CD4-positive, CD25-positive, alpha-beta regulatory T cell (primary cell): ENCODE data around the gene ACTL6A. TPM values are rescaled to one million over a fixed set of nuclear protein-coding genes. Genes with fewer than 3 reads are reported as not detected.

Source experiments
- polyA plus RNA-seq, 4 donors: library from polyadenylated mRNA; unstranded; fragments of 300-500 nt; fragmentation: Illumina TruSeq; gene quantifications; one replicate each; pipeline ENCODE4 v1.2.3, GENCODE V29; 2021
- total RNA-seq: library from RNA; stranded (reverse); gene quantifications from one replicate; pipeline ENCODE4 v1.2.3, GENCODE V29; 2022

ACTL6A gene
- total and polyA plus RNA-seq, 5 donors from 2014 or later = 31.1 to 84.4 (median 67.2) TPM

Other genes with a start within 250 kb of the ACTL6A start
- 58.8 TPM for gene ZNF639, start 239.9 kb upstream of the ACTL6A start, total RNA-seq
- gene ZNF639, start 239.9 kb upstream of the ACTL6A start, polyA plus RNA-seq = 10 to 100 TPM; 41.9 to 55.0 (median 49.9) TPM
- gene MFN1, start 215.2 kb upstream of the ACTL6A start, total RNA-seq = 45.6 TPM
- 10 to 100 TPM; 10.5 to 14.2 (median 10.7) TPM for gene MFN1, start 215.2 kb upstream of the ACTL6A start, polyA plus RNA-seq
- gene GNB4, start 111.5 kb upstream of the ACTL6A start, total RNA-seq = 2.1 TPM
- gene GNB4, start 111.5 kb upstream of the ACTL6A start, polyA plus RNA-seq = under 1 TPM; 0.10 to 0.89 (median 0.22) TPM
- 24.0 TPM for gene MRPL47, start 41.7 kb downstream of the ACTL6A start, total RNA-seq
- gene MRPL47, start 41.7 kb downstream of the ACTL6A start, polyA plus RNA-seq = 10 to 100 TPM; 54.4 to 69.1 (median 62.1) TPM
- 35.2 TPM for gene NDUFB5, start 41.9 kb downstream of the ACTL6A start, total RNA-seq
- gene NDUFB5, start 41.9 kb downstream of the ACTL6A start, polyA plus RNA-seq = 100 to 1,000 TPM in 2 of 4 donors, 10 to 100 TPM in 2; 84.4 to 111 (median 94.2) TPM
- 6.4 TPM for gene USP13, start 90.1 kb downstream of the ACTL6A start, total RNA-seq
- 1 to 10 TPM; 3.2 to 6.5 (median 3.6) TPM for gene USP13, start 90.1 kb downstream of the ACTL6A start, polyA plus RNA-seq